Smooth muscle cell (in vitro differentiated cells): ENCODE results near the gene CAMTA2. TPM values are rescaled to one million over a fixed set of nuclear protein-coding genes. Genes with fewer than 3 reads are reported as not detected.
A peak's percentile ranks its signal among the peaks of the same experiment; 100 is the strongest.

Experiments used
- DNase-seq: peaks from one replicate; lab custom pipeline; 2025; ENCODE audit not compliant: unreplicated experiment; lab: John Stamatoyannopoulos, UW
- H2AFZ ChIP-seq: fragments of 200-600 bp; sonication (generic); 2 replicates; pipeline ENCODE4 v1.6.0; 2016; ENCODE audit warnings: antibody characterized with exemption, low read depth, mild to moderate bottlenecking
- H3F3A ChIP-seq: fragments of 200-600 bp; sonication (generic); 2 replicates; pipeline ENCODE4 v1.6.0; 2017; ENCODE audit warnings: antibody characterized with exemption, low read depth
- H3K27ac ChIP-seq: fragments of 200-600 bp; sonication (generic); 2 replicates; pipeline ENCODE4 v1.5.1; 2016; ENCODE audit warnings: low read depth, mild to moderate bottlenecking
- H3K27me3 ChIP-seq: fragments of 200-600 bp; sonication (generic); 2 replicates; pipeline ENCODE4 v1.6.1; 2016; ENCODE audit warnings: low read depth, mild to moderate bottlenecking
- H3K36me3 ChIP-seq: fragments of 200-600 bp; sonication (generic); 2 replicates; pipeline ENCODE4 v1.5.1; 2016; ENCODE audit warnings: low read depth
- H3K4me1 ChIP-seq: fragments of 200-600 bp; sonication (generic); 2 replicates; pipeline ENCODE4 v1.5.1; 2016; ENCODE audit warnings: low read depth
- H3K4me2 ChIP-seq: fragments of 200-600 bp; sonication (generic); 2 replicates; pipeline ENCODE4 v1.6.0; 2016; ENCODE audit warnings: mild to moderate bottlenecking
- H3K4me3 ChIP-seq: fragments of 200-600 bp; sonication (generic); 2 replicates; pipeline ENCODE4 v1.5.1; 2016; ENCODE audit warnings: mild to moderate bottlenecking
- H3K79me2 ChIP-seq: fragments of 200-600 bp; sonication (generic); 2 replicates; pipeline ENCODE4 v1.6.0; 2016; ENCODE audit warnings: low read depth, mild to moderate bottlenecking
- H3K9ac ChIP-seq: fragments of 200-600 bp; sonication (generic); 2 replicates; pipeline ENCODE4 v1.6.0; 2016; ENCODE audit warnings: low read depth
- H3K9me3 ChIP-seq: fragments of 200-600 bp; sonication (generic); replicated peaks from 2 replicates; pipeline ENCODE4 v1.5.1; 2016; ENCODE audit warnings: low read depth
- H4K20me1 ChIP-seq: fragments of 200-600 bp; sonication (generic); 2 replicates; pipeline ENCODE4 v1.6.0; 2016; ENCODE audit warnings: low read depth
- CTCF ChIP-seq: fragments of 200-600 bp; sonication (generic); IDR thresholded peaks from 2 replicates; pipeline ENCODE4 v1.5.1; 2017; ENCODE audit warnings: borderline replicate concordance, mild to moderate bottlenecking, antibody characterized with exemption; ENCODE audit not compliant: insufficient read depth, poor library complexity, severe bottlenecking
- whole genome bisulfite sequencing: methylation state at CpG from one replicate; pipeline ENCODE4 v1.1.7; 2016; ENCODE audit warnings: low lambda C conversion rate; 5-methylcytosine and 5-hydroxymethylcytosine counted together
- polyA plus RNA-seq: library from polyadenylated mRNA; unstranded; fragments of >200 nt; fragmentation: Nextera tagmentation; extraction: Ambion mirVana; gene quantifications from 2 replicates; pipeline ENCODE4 v1.2.1, GENCODE V29; 2016
- total RNA-seq: library from RNA; depleted of rRNA; stranded (reverse); fragments of >200 nt; gene quantifications from 2 replicates; pipeline ENCODE4 v1.2.3, GENCODE V29; 2014

The CAMTA2 gene
- total and polyA plus RNA-seq, 2 experiments from 2014 or later: 5.1 to 26.2 TPM

- no peak for DNase-seq
- Histone ChIP-seq H3K27me3 (no peaks in the 10 kb centered on the region), H3K4me1 (no peaks in the 10 kb centered on the region), H4K20me1 (no peaks in the 10 kb centered on the region), H3K4me3 (no peak overlapping the region), H3K9ac (no peak overlapping the region), H3K79me2 (peaks cover 14% of the 10 kb centered on the region), H3K27ac (no peak overlapping the region), H3K4me2 (no peak overlapping the region), H2AFZ (no peak overlapping the region), H3F3A (no peaks in the 10 kb centered on the region), H3K36me3 (no peaks in the 10 kb centered on the region), H3K9me3 (no peaks in the 10 kb centered on the region)
- 95% methylated on average over 18 of the region's 18 CpGs for WGBS
- no peak for TF ChIP-seq CTCF
Measured at GRCh38 chr17:4959261-4959965, 28.1 kb downstream of the CAMTA2 start.

GRCh38 chr17:4958102-4958501 is 29.4 kb downstream of the CAMTA2 start:
- Histone ChIP-seq H3K4me1 (no peaks in the 10 kb centered on the region), H4K20me1 (no peaks in the 10 kb centered on the region), H3K9me3 (no peaks in the 10 kb centered on the region), H3K79me2 (peaks cover 6% of the 10 kb centered on the region), H3K4me3 (no peak overlapping the region), H3K4me2 (no peak overlapping the region), H3K27ac (no peak overlapping the region), H3K27me3 (no peaks in the 10 kb centered on the region), H2AFZ (no peak overlapping the region), H3F3A (no peaks in the 10 kb centered on the region), H3K9ac (no peak overlapping the region), H3K36me3 (no peaks in the 10 kb centered on the region)
- TF ChIP-seq CTCF: no peak
- 96% methylated on average over 3 of the region's 3 CpGs for WGBS
- no peak for DNase-seq

GRCh38 chr17:4956493-4957061 is 30.9 kb downstream of the CAMTA2 start:
- Histone ChIP-seq H2AFZ (no peak overlapping the region), H3K27ac (no peak overlapping the region), H3K79me2 (no peaks in the 10 kb centered on the region), H3K4me1 (peaks cover under 1% of the 10 kb centered on the region), H3K4me2 (no peak overlapping the region), H3K27me3 (no peaks in the 10 kb centered on the region), H3K9me3 (no peaks in the 10 kb centered on the region), H3K4me3 (no peak overlapping the region), H3F3A (no peaks in the 10 kb centered on the region), H3K9ac (no peak overlapping the region), H4K20me1 (no peaks in the 10 kb centered on the region), H3K36me3 (no peaks in the 10 kb centered on the region)
- 79% methylated on average over 10 of the region's 10 CpGs for WGBS
- TF ChIP-seq CTCF: peak; percentile 16
- no peak for DNase-seq

GRCh38 chr17:4955091-4955490 is 32.4 kb downstream of the CAMTA2 start:
- no peak for TF ChIP-seq CTCF
- Histone ChIP-seq H3K4me1 (peaks cover 15% of the 10 kb centered on the region), H3F3A (peaks cover 5% of the 10 kb centered on the region), H2AFZ (no peak overlapping the region), H4K20me1 (no peaks in the 10 kb centered on the region), H3K27ac (no peak overlapping the region), H3K9ac (no peak overlapping the region), H3K79me2 (no peaks in the 10 kb centered on the region), H3K9me3 (no peaks in the 10 kb centered on the region), H3K36me3 (no peaks in the 10 kb centered on the region), H3K27me3 (no peaks in the 10 kb centered on the region), H3K4me2 (no peak overlapping the region), H3K4me3 (no peak overlapping the region)
- 97% methylated on average over 8 of the region's 8 CpGs for WGBS
- no peak for DNase-seq
